Pulmonary artery endothelial cell (primary cell): Measurements from ENCODE around the gene RAB44. TPM values are rescaled to one million over a fixed set of nuclear protein-coding genes. Genes with fewer than 3 reads are reported as not detected.
A peak's percentile ranks its signal among the peaks of the same experiment; 100 is the strongest.

ENCODE experiments used
- DNase-seq: peaks from one replicate; pipeline ENCODE4 v3.0.0-alpha.2; 2011; ENCODE audit warnings: low read depth, low spot score
- total RNA-seq: library from RNA; depleted of rRNA; stranded (reverse); fragments of >200 nt; gene quantifications from 2 replicates; pipeline ENCODE4 v1.2.3, GENCODE V29; 2014

The RAB44 gene
- total RNA-seq, 1 donor from 2014 or later: not detected

DNA sequence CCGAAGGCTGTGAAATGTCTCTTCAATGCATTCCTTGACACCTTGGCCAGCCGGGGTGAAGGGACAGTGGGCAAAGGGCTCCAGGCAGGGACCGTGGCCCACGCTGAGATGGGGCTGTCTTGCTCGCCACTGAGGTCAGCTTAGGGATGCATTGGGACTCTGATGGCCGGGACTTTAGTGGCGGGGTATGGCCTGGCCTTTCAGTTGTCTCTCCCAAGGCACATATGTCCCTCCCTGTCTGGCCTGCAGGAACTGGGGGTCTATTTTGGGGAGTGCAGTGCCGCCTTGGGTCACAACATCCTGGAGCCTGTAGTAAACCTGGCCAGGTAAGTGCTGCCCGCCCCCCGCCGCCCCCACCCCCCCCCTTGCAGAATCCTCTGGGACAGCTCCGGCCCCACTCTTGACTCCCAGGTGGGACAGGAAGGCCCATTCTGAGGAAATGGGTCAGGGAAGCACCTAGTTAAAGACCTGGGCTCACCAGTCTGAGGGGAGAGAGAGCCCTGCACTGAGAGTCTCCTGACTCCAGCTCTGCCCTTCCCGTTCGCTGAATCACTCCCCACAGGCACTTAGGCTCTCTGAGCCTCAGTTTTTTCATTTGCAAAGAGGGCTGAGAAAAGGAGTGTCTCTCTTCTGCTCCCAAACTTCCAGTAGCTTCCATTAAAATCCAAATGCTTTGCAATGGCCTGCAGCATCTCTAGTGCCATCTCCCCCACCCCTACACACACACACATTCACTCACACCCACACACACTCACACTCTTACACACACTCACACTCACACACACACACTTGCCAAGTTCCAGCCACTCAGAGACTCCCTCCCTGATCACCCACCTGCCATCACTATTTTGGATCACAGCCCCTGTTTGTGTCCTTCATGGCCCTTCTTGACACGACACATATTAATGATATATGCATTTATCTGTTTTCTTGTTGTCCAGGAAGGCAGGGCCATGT lies 33.1 kb downstream of the RAB44 start:
- no peak for DNase-seq

GRCh38 chr6:36731622-36732310 lies 34.1 kb downstream of the RAB44 start:
- DNase-seq: no peak

GRCh38 chr6:36733300-36733699 lies 35.7 kb downstream of the RAB44 start:
- DNase-seq: no peak

- no peak for DNase-seq
Measured at GRCh38 chr6:36734486-36735060, 36.9 kb downstream of the RAB44 start.

DNA sequence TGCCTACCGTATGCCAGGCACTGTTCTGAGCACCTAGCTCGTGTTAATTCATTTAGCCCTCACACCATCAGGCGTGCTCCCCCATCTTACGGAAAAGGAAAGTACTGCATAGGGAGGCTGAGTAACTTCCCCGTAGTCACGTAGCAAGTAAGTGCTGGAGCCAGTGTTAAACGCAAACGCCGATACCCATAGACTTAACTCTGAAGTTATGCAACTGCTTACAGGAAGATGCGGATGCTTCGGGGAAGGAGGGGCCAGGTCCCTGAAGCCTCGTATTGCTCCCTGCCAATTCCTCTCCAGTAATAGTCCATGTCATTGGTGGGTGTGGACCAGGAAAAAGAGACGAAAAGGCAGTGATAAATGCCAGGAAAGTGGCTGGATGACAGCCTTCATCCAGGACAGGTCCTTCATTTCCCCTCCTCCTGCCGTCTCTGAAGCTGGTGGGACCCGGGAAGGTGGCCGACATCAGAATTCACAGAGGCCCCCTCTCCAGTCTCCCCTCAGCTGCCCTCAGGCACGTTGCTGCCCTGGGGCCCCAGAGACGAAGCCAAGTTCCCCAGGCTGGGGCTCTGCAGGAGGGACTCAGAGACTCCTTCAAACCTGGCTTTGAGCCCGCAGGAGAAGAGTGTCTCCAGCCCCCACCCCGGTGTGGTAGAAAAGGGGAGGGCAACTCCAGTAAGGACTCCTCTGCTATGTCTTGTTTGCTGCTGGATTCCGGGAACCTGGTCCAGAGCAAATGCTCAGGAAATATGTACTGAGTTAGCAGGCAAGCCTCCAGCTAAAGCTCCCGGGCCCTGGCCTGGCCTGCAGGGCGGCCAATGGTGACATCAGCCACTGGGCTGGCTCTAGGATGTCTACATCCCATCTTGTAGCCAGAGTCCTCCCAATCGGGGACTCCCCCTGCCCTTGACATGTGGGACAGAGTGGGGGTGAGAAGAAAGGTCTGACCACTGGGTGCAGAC lies 37.8 kb downstream of the RAB44 start:
- peak; percentile 54 for DNase-seq

DNA sequence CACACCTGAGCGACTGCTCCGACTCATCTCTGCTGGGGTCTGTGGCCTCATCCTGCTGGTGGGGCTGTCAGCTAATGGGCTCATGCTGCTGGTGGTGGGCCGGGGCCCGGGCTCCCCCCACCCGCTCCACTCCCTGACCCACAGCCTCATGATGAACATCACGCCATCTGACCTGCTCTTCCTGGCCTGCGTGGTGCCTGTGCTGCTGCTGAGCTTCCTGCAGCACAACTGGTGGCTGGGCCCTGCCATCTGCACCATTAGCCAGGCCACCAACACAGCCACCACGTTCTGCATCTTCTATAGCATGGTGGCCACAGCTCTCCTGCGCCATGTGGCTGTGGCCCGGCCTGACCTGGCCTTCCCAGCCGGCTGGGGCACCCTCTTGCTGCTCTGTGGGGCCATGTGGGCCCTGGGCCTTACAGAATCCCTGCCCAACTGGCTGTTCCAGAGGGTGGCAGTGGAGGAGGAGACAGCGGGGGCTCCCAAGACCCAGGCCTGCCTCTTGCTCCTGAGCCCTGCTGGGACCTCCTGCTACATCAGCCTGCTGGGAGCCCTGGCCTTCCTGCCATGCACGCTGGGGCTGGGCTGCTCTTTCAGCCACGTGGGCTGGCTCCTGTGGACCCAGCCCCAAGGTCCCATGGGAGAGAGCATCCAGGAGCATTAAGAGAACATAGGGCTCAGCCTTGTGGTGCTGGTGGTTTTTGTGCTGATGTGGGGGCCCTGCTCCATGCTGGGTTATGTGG lies 39.6 kb downstream of the RAB44 start:
- no peak for DNase-seq

DNA sequence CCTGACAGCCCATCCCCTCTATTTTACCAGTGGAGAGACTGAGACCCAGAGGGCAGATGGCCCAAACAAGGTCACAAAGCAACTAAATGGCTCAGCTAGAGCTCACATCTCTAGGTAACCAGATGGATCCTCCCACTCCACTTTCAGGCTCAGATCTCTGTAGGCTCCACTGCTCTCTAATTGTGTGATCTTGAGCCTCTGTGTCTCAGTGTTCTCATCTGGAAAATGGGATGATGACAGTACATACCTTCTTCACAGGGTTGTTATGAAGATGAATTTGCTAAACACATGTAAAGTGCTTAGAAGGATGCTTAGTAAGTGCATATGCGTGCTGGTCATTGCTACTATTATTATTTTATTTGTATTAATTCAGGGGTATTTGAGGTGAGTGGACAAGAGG lies 40.5 kb downstream of the RAB44 start:
- DNase-seq: no peak

DNA sequence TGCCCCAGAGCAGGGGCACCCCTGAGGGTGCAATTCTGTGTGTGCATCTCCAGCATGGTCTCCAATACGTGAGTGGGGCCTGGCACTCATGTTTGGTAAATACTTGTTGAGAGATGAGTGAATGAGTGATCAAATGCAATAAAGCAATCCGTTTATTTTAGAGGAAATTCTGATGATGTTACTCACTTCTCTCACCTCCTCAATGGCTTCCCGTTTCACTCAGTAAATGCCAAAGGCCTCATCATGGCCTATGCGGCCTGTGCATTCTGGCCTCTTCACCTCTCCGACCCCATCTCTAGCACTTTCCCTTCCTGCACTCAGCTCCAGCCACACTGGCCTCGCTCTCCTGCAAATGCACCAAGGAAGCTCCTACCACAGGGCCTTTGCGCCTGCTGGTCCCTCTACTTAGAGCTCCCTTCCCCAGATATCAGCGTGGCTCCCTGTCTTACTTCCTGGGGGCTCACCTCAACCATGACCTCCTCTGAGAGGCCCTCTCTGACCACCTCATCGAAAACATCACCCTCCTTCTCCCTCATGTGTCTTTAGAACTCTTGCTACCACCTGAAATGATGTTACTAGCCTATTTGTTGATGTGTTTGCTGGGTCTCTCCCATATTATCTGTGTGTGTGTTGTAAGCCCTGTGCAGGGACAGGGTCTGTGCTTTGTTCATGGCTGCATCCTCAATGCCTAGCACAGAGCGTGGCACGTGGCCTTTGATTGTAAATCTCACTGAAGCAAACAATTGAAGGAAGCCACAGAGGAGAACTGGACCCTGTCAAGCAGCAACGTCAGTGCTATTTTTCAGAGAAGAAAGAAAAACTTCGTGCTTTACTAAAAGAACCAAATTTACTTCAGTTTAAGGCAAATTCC lies 42.6 kb downstream of the RAB44 start:
- peak; percentile 62 for DNase-seq

GRCh38 chr6:36740818-36741179 lies 43.2 kb downstream of the RAB44 start:
- DNase-seq: no peak

GRCh38 chr6:36742146-36742545 lies 44.5 kb downstream of the RAB44 start:
- DNase-seq: no peak

GRCh38 chr6:36743032-36743431 lies 45.4 kb downstream of the RAB44 start:
- DNase-seq: no peak

DNA sequence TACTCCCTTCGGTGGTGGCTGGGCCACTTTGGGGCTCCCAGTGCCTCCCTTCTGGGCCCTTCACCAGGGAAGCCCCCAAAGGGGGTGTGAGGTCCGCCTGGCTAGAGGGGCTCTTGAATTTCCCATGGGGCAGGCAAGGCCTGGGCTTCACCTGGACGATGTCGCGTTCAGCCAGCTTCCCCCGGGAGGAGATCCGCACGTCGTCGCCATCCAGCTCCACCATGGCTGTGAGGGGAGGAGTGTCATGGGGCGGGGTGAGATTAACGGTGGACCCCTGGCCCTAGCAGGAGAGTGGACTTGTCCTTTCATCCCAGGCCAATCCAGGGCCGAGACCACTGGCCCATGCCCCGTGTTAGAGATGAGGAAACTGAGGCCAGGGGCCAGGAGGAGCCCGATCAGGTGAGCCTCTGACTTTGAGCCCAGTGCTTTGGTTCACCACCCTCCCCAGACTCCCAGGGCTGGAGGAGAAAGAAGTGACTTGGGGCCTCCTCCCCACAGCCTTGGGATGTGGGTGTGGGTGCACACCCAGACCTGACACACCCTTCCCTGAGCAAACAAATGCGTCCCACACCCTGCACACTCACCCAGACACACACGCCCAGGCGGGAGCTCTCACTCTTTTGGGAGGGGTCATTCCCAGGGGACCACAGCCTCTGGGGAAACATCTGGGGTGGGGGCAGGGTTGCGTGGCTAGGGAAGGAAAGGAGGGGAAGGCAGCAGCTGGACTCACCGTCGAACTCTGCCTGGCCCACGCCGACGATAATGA lies 46.1 kb downstream of the RAB44 start:
- DNase-seq: no peak

DNA sequence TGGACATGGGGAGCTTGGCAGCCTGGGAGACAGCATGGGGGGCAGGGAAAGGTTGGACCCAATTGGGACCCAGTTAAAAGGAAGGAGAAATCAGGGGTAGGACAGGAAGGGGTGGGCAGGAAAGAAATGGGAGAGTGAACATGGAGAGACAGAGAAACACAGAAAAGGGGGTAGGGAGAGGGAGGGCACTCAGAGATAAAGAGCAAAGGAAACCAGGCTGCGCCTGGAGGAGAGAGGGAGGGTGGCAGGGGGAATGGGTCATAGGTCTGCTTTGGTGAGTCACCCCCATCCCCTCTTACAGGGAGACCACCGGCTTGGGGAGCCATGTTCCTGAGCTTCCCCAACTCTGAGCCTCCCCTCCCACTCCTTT lies 46.7 kb downstream of the RAB44 start:
- DNase-seq: no peak

DNA sequence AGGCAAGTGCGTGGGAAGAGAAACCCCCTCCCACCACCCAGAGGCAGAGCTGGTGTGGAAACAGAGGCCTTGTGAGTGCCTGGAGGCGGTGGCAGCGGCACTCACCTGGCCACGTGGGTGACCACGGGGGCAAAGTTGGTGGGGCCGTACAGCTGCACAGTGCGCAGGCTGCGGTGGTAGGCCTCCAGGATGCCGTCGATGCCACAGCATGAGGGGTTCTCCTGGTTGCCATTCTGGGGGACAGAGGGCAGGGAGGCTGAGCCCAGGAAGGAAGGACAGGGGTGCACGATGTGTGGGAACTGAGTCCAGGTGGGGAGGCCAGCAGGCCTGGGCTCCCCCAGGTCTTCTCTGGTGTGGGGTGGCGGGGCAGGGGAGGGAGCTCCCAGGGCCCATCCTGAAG lies 47.7 kb downstream of the RAB44 start:
- DNase-seq: no peak

GRCh38 chr6:36745836-36746235 lies 48.2 kb downstream of the RAB44 start:
- DNase-seq: no peak

DNA sequence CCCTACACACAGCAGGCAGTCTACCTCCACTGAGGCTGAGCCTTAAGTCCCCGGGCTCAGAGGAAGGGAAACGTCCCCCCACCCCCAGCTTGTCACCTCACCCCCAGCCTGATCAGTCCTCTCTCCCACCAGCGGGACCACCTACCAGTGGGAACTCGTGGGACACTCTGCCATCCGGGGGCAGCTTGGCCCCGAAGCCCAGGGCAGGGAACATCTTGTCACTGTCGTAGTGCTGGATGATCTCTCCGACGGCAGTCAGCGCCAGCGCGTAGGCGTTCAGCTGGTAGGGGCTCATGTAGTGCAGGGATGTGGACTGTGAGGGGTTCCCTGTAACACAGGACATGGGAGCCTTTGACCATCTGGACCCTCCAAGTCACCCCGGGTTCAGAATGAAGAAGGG lies 48.6 kb downstream of the RAB44 start:
- DNase-seq: no peak

DNA sequence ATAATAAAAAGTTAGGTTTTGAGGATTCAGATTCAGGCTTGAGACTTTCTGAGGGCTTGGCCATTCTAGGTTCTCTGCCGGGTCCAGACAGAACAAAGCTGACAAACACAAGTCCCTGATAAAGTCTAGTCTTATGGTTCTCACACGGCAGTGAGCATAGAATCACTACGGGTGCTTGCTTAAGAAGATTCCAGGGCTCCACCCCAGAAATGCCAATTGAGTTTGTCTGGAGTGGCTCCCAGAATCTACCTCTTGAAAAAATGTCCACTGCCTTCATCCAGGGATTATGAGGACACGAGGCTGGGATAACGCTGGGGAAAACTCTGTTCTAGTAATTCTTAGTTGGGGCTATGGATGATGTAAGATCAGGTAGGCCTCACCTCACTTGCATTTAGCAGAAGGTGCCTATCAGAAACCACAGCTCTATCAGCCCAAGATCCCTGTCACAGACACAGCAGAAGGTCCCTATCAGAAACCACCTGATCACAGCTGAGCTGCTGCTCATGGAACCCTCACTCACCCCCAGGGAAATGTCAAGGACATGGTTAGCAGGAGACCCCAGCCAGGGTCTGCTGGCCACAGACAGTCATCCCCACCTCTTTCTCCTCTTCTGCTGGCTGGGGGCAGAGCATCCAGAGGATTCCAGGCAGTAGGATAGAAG lies 52.3 kb downstream of the RAB44 start:
- DNase-seq: no peak

GRCh38 chr6:36751091-36751490 lies 53.5 kb downstream of the RAB44 start:
- DNase-seq: no peak
